CD14-positive monocyte (primary cell): ENCODE measurements around the gene MORN2. TPM values are rescaled to one million over a fixed set of nuclear protein-coding genes. Genes with fewer than 3 reads are reported as not detected.

ENCODE experiments used
- DNase-seq, 3 donors: peaks; one replicate each; pipeline ENCODE4 v3.0.0-alpha.2; 2011 to 2022
- H2AFZ ChIP-seq: 2 replicates; pipeline ENCODE4 v1.6.0; 2012; ENCODE audit warnings: mild to moderate bottlenecking, low read depth, low read length, inconsistent platforms; ENCODE audit not compliant: insufficient read depth, poor library complexity, severe bottlenecking
- H3K27ac ChIP-seq, 2 donors: 1 replicate in 1 of 2; 2 replicates in 1 of 2; pipeline ENCODE4 v1.5.1; 2012 to 2013; ENCODE audit warnings: low read length in 2 of 2, control low read depth in 1 of 2, inconsistent platforms in 1 of 2, low read depth in 1 of 2, mild to moderate bottlenecking in 1 of 2
- H3K27me3 ChIP-seq, 2 donors: one replicate each; pipeline versions ENCODE4 v1.6.0 to v1.6.1; 2011 to 2013; ENCODE audit warnings: low read length in 2 of 2; ENCODE audit not compliant: control insufficient read depth in 2 of 2, insufficient read depth in 2 of 2
- H3K36me3 ChIP-seq, 2 donors: replicated peaks in 1 of 2; 1 replicate in 1 of 2; 2 replicates in 1 of 2; pipeline versions ENCODE4 v1.5.1 to v1.6.1; 2012 to 2013; ENCODE audit warnings: low read length in 2 of 2, control low read depth in 1 of 2, inconsistent platforms in 1 of 2, mild to moderate bottlenecking in 1 of 2; ENCODE audit not compliant: insufficient read depth in 2 of 2, control insufficient read depth in 1 of 2
- H3K4me1 ChIP-seq, 2 donors: 1 replicate in 1 of 2; 2 replicates in 1 of 2; pipeline versions ENCODE4 v1.5.1 to v1.6.1; 2012 to 2013; ENCODE audit warnings: low read length in 2 of 2, control low read depth in 1 of 2, inconsistent platforms in 1 of 2, mild to moderate bottlenecking in 1 of 2, moderate library complexity in 1 of 2; ENCODE audit not compliant: insufficient read depth in 2 of 2, control insufficient read depth in 1 of 2
- H3K4me2 ChIP-seq: replicated peaks from 2 replicates; pipeline ENCODE3; 2012; ENCODE audit warnings: low read length, moderate library complexity, mild to moderate bottlenecking; ENCODE audit not compliant: poor library complexity, severe bottlenecking; ENCODE audit errors: extremely low read depth
- H3K4me3 ChIP-seq, 3 experiments: fragments of 200-600 bp in 1 of 3; sonication (generic) in 1 of 3; replicated peaks in 1 of 3; 1 replicate in 2 of 3; 2 replicates in 1 of 3; pipeline ENCODE4 v1.5.1; 2011 to 2013; ENCODE audit warnings: low read length in 3 of 3, mild to moderate bottlenecking in 3 of 3, control low read depth in 2 of 3, low read depth in 2 of 3, inconsistent platforms in 1 of 3, moderate library complexity in 1 of 3
- H3K79me2 ChIP-seq: 2 replicates; pipeline ENCODE4 v1.6.0; 2012; ENCODE audit warnings: mild to moderate bottlenecking, control low read depth, inconsistent platforms, low read length, moderate library complexity; ENCODE audit not compliant: insufficient read depth
- H3K9ac ChIP-seq: 2 replicates; pipeline ENCODE4 v1.6.0; 2017; ENCODE audit warnings: low read length, mild to moderate bottlenecking; ENCODE audit not compliant: insufficient read depth, poor library complexity, severe bottlenecking
- H3K9me3 ChIP-seq, 2 donors: replicated peaks in 1 of 2; 1 replicate in 1 of 2; 2 replicates in 1 of 2; pipeline versions ENCODE4 v1.5.1 to v1.6.1; 2012 to 2013; ENCODE audit warnings: low read length in 2 of 2, control low read depth in 1 of 2; ENCODE audit not compliant: control insufficient read depth in 1 of 2, insufficient read depth in 1 of 2
- H4K20me1 ChIP-seq: 2 replicates; pipeline ENCODE4 v1.6.0; 2012; ENCODE audit warnings: mild to moderate bottlenecking, low read length, control low read depth, moderate library complexity; ENCODE audit not compliant: insufficient read depth
- H3K27ac Mint-ChIP-seq, 7 donors: one replicate each; pipeline ENCODE4 v1.8.0; 2020; ENCODE audit warnings: mild to moderate bottlenecking in 7 of 7, mixed read lengths in 7 of 7, moderate library complexity in 6 of 7, inconsistent platforms in 2 of 7
- H3K27me3 Mint-ChIP-seq, 3 donors: one replicate each; pipeline ENCODE4 v1.8.0; 2021 to 2022; ENCODE audit warnings: low read depth in 3 of 3, mild to moderate bottlenecking in 3 of 3, mixed read lengths in 3 of 3, moderate library complexity in 3 of 3, inconsistent platforms in 1 of 3
- H3K36me3 Mint-ChIP-seq, 2 donors: one replicate each; pipeline ENCODE4 v1.8.0; 2020; ENCODE audit warnings: mixed read lengths in 2 of 2, inconsistent platforms in 1 of 2, mild to moderate bottlenecking in 1 of 2
- H3K4me1 Mint-ChIP-seq: one replicate; pipeline ENCODE4 v1.8.0; 2020; ENCODE audit warnings: mild to moderate bottlenecking, mixed read lengths
- H3K4me3 Mint-ChIP-seq, 2 donors: one replicate each; pipeline ENCODE4 v1.8.0; 2020; ENCODE audit warnings: mild to moderate bottlenecking in 2 of 2, mixed read lengths in 2 of 2, moderate library complexity in 1 of 2
- H3K9me3 Mint-ChIP-seq, 7 donors: one replicate each; pipeline ENCODE4 v1.8.0; 2020 to 2022; ENCODE audit warnings: mixed read lengths in 7 of 7, mild to moderate bottlenecking in 6 of 7, moderate library complexity in 6 of 7, inconsistent platforms in 2 of 7
- WGBS: methylation state at CpG from one replicate; pipeline ENCODE4 v1.1.5; 2013; ENCODE audit warnings: missing lambda C conversion rate; ENCODE audit not compliant: insufficient coverage; 5-methylcytosine and 5-hydroxymethylcytosine counted together
- intact Hi-C, 2 donors: fragments of 100-400 bp; cut with micrococcal nuclease; formaldehyde crosslinking; loops; one replicate each; pipeline versions ENCODE4 v1.15.0 to v1.15.1; 2023
- polyA plus RNA-seq, 3 donors: library from polyadenylated mRNA; depleted of rRNA in 1 of 3; unstranded in 2 of 3; stranded (reverse) in 1 of 3; fragments of 300-500 nt in 2 of 3; fragments of >200 nt in 1 of 3; fragmentation: Illumina TruSeq in 2 of 3; gene quantifications; 1 replicate in 2 of 3; 2 replicates in 1 of 3; pipeline ENCODE4 v1.2.3, GENCODE V29; 2012 to 2021
- TF ChIP-seq, protein P1 (sequence below): fragments of 200-600 bp; IDR thresholded peaks from one replicate; pipeline ENCODE4 v1.8.0; 2022; ENCODE audit warnings: antibody characterized with exemption, mild to moderate bottlenecking

The MORN2 gene
- polyA plus RNA-seq, 3 donors = 5.8 to 25.8 (median 24.0) TPM

DNA sequence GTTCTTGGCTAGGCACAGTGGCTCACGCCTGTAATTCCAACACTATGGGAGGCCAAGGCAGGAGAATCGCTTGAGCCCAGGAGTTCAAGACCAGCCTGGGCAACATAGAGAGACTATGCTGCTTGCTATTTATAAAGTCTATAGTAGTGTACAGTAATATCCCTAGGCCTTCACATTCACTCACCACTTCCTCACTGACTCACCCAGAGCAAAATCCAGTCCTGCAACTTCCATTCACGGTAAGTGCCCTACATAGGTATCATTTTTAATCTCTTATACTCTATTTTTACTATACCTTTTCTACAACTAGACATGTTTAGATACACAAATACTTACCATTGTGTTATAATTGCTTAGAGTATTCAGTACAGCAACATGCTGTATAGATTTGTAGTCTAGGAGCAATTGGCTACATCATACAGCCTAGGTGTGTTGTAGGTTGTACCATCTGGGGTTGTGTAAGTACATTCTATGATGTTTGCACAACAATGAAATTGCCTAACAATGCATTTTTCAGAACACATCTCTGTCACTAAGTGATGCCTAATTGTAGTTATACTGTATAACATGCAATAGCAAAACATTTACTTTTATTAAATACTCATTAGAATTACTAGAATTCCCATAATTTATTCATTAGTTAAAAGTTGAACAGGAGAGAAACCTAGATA is 8.9 kb upstream of the MORN2 start:
- intact Hi-C loops = no loop called here
- H3K36me3 ChIP-seq = peaks cover 38 to 62% of the 10 kb centered on the region in 2 donors

DNA sequence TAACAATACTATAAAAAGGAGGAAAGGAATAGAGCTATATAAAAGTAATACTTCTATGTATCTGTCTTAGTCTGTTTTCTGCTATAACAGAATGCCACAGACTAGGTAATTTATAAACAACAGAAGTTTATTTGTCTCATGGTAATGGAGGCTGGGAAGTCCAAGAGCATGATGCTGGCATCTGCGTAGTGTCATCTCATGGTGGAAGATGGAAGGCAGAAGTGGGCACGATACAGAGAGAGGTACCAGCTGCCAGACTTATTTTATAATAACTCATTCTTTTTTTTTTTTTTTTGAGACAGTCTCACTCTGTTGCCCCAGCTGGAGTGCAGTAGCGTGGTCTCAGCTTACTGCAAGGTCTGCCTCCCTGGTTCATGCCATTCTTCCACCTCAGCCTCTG is 4.3 kb upstream of the MORN2 start:
- peaks cover 59% of the 10 kb centered on the region for H3K79me2 ChIP-seq
- H3K27me3 Mint-ChIP-seq = no peaks in the 10 kb centered on the region

More for the DNA sequence above, 8.9 kb upstream of the MORN2 start:
- no peak overlapping the region for H3K4me3 ChIP-seq
- peaks cover 58 to 69% of the 10 kb centered on the region in 2 donors for H3K36me3 Mint-ChIP-seq
- H3K4me1 ChIP-seq = no peaks in the 10 kb centered on the region
- H3K79me2 ChIP-seq = peaks cover 27% of the 10 kb centered on the region
- H3K27me3 Mint-ChIP-seq = no peaks in the 10 kb centered on the region
- H4K20me1 ChIP-seq = no peaks in the 10 kb centered on the region
- peaks cover 1 to 11% of the 10 kb centered on the region in 2 donors for H3K9me3 ChIP-seq
- H3K9ac ChIP-seq = no peak overlapping the region
- H3K27ac Mint-ChIP-seq = no peak overlapping the region
- H3K4me3 Mint-ChIP-seq = no peak overlapping the region
- H3K4me2 ChIP-seq = no peak overlapping the region
- no peak for DNase-seq
- no peaks in the 10 kb centered on the region for H3K27me3 ChIP-seq
- TF ChIP-seq, protein P1, sequence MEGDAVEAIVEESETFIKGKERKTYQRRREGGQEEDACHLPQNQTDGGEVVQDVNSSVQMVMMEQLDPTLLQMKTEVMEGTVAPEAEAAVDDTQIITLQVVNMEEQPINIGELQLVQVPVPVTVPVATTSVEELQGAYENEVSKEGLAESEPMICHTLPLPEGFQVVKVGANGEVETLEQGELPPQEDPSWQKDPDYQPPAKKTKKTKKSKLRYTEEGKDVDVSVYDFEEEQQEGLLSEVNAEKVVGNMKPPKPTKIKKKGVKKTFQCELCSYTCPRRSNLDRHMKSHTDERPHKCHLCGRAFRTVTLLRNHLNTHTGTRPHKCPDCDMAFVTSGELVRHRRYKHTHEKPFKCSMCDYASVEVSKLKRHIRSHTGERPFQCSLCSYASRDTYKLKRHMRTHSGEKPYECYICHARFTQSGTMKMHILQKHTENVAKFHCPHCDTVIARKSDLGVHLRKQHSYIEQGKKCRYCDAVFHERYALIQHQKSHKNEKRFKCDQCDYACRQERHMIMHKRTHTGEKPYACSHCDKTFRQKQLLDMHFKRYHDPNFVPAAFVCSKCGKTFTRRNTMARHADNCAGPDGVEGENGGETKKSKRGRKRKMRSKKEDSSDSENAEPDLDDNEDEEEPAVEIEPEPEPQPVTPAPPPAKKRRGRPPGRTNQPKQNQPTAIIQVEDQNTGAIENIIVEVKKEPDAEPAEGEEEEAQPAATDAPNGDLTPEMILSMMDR = no peak
- H3K27ac ChIP-seq = no peak overlapping the region
- peaks cover 4% of the 10 kb centered on the region for H3K4me1 Mint-ChIP-seq
- H3K9me3 Mint-ChIP-seq = peaks cover 5 to 19% (median 14%) of the 10 kb centered on the region in 7 donors
- no CpG with 5 or more reads among the region's 3 CpGs for WGBS
- no peak overlapping the region for H2AFZ ChIP-seq

More for the DNA sequence above, 4.3 kb upstream of the MORN2 start:
- TF ChIP-seq, protein P1 = no peak
- Histone ChIP-seq H2AFZ (no peak overlapping the region), H3K4me2 (no peak overlapping the region), H4K20me1 (no peaks in the 10 kb centered on the region), H3K4me3 (no peak overlapping the region), H3K36me3 (peaks cover 16 to 23% of the 10 kb centered on the region in 2 donors), H3K27ac (no peak overlapping the region), H3K9ac (no peak overlapping the region), H3K9me3 (peaks cover 11 to 12% of the 10 kb centered on the region in 2 donors), H3K4me1 (peaks cover 12 to 16% of the 10 kb centered on the region in 2 donors), H3K27me3 (no peaks in the 10 kb centered on the region)
- peaks cover 30% of the 10 kb centered on the region for H3K4me1 Mint-ChIP-seq
- DNase-seq = no peak
- H3K27ac Mint-ChIP-seq = no peak overlapping the region
- no peak overlapping the region for H3K4me3 Mint-ChIP-seq
- intact Hi-C loops = no loop called here
- peaks cover 31 to 37% of the 10 kb centered on the region in 2 donors for H3K36me3 Mint-ChIP-seq
- H3K9me3 Mint-ChIP-seq = peaks cover 16 to 32% (median 27%) of the 10 kb centered on the region in 7 donors
- WGBS = 100% methylated on average over 1 of the region's 3 CpGs
